H1 (cell line): ENCODE data around the gene IFT43. TPM values are rescaled to one million over a fixed set of nuclear protein-coding genes. Genes with fewer than 3 reads are reported as not detected.

Source experiments
- CTCF ChIA-PET: fragments of 300-600 bp; sonication (Branson Sonifier 250); formaldehyde crosslinking; loops from one replicate; lab custom pipeline; 2021; ENCODE audit not compliant: partially characterized antibody; lab: Charles Lee
- POLR2A ChIA-PET: fragments of 300-600 bp; sonication (Branson Sonifier 250); formaldehyde crosslinking; loops from one replicate; lab custom pipeline; 2021; ENCODE audit warnings: inconsistent platforms; ENCODE audit not compliant: partially characterized antibody; lab: Charles Lee
- DNase-seq, 2 experiments: peaks; one replicate each; pipeline versions ENCODE4 v3.0.0 to v3.0.0-alpha.2; 2010 to 2022; ENCODE audit warnings: low spot score in 2 of 2, low read depth in 1 of 2, mixed read lengths in 1 of 2
- FAIRE-seq: peaks from 2 replicates; lab custom pipeline; 2011; peaks lifted over from hg19 to GRCh38; lab: Jason Lieb, UNC
- H2AFZ ChIP-seq: 2 replicates; pipeline ENCODE4 v1.8.1; 2012; ENCODE audit warnings: low read length, inconsistent platforms
- H2AK5ac ChIP-seq: 2 replicates; pipeline ENCODE4 v1.6.1; 2013; ENCODE audit warnings: low read depth, low read length
- H2BK120ac ChIP-seq: replicated peaks from 2 replicates; pipeline ENCODE3; 2013; ENCODE audit warnings: low read depth, low read length, inconsistent platforms
- H2BK12ac ChIP-seq: 2 replicates; pipeline ENCODE4 v1.6.1; 2013; ENCODE audit warnings: low read depth, low read length
- H2BK15ac ChIP-seq: 2 replicates; pipeline ENCODE4 v1.6.1; 2013; ENCODE audit warnings: low read length
- H2BK20ac ChIP-seq: 2 replicates; pipeline ENCODE4 v1.6.1; 2013; ENCODE audit warnings: low read length
- H2BK5ac ChIP-seq: 2 replicates; pipeline ENCODE4 v1.6.1; 2013; ENCODE audit warnings: low read depth, low read length
- H3K14ac ChIP-seq: 2 replicates; pipeline ENCODE4 v1.6.1; 2013; ENCODE audit warnings: inconsistent platforms; ENCODE audit not compliant: insufficient read length
- H3K18ac ChIP-seq: 2 replicates; pipeline ENCODE4 v1.6.1; 2013; ENCODE audit warnings: low read length; ENCODE audit errors: extremely low read depth
- H3K23ac ChIP-seq: 2 replicates; pipeline ENCODE4 v1.6.1; 2013; ENCODE audit warnings: inconsistent platforms; ENCODE audit not compliant: insufficient read length
- H3K23me2 ChIP-seq: 2 replicates; pipeline ENCODE4 v1.6.1; 2013; ENCODE audit warnings: low read depth, low read length
- H3K27ac ChIP-seq: 2 replicates; pipeline ENCODE4 v1.6.1; 2011; ENCODE audit warnings: low read depth, low read length, inconsistent platforms
- H3K27me3 ChIP-seq, 4 experiments: replicated peaks in 1 of 4; 1 replicate in 1 of 4; 2 replicates in 3 of 4; pipeline versions ENCODE4 v1.6.1 to v1.8.1; 2011 to 2013; ENCODE audit warnings: low read length in 3 of 4, mild to moderate bottlenecking in 3 of 4, inconsistent platforms in 2 of 4, mixed read lengths in 2 of 4, moderate library complexity in 1 of 4; ENCODE audit not compliant: control insufficient read depth in 3 of 4, insufficient read depth in 3 of 4; ENCODE audit errors: extremely low read depth in 1 of 4
- H3K36me3 ChIP-seq, 4 experiments: 2 replicates each; pipeline versions ENCODE4 v1.6.1 to v1.8.1; 2011 to 2013; ENCODE audit warnings: mild to moderate bottlenecking in 4 of 4, low read length in 3 of 4, moderate library complexity in 2 of 4, control low read depth in 1 of 4, inconsistent platforms in 1 of 4; ENCODE audit not compliant: insufficient read depth in 4 of 4, control insufficient read depth in 2 of 4
- H3K4ac ChIP-seq: replicated peaks from 2 replicates; pipeline ENCODE3; 2013; ENCODE audit warnings: low read length, low read depth, mixed read lengths, inconsistent platforms; ENCODE audit not compliant: insufficient read length
- H3K4me1 ChIP-seq, 4 experiments: replicated peaks in 1 of 4; 1 replicate in 1 of 4; 2 replicates in 3 of 4; pipeline versions ENCODE4 v1.6.1 to v1.8.1; 2011 to 2013; ENCODE audit warnings: low read length in 3 of 4, inconsistent platforms in 2 of 4, mixed read lengths in 1 of 4; ENCODE audit not compliant: insufficient read depth in 4 of 4, control insufficient read depth in 3 of 4
- H3K4me2 ChIP-seq, 2 experiments: 2 replicates each; pipeline versions ENCODE4 v1.6.1 to v1.8.1; 2011 to 2013; ENCODE audit warnings: low read depth in 2 of 2, low read length in 2 of 2, control low read depth in 1 of 2, inconsistent platforms in 1 of 2, mild to moderate bottlenecking in 1 of 2; ENCODE audit not compliant: insufficient read depth in 1 of 2
- H3K4me3 ChIP-seq, 4 experiments: fragments of 200-600, 300-600 bp in 1 of 4; sonication (generic), shearing (Covaris generic), sonication (Bioruptor Twin) in 1 of 4; 2 replicates each; pipeline versions ENCODE4 v1.5.1 to v1.8.1; 2011 to 2016; ENCODE audit warnings: low read length in 4 of 4, low read depth in 3 of 4, control low read depth in 2 of 4, inconsistent platforms in 2 of 4, mild to moderate bottlenecking in 2 of 4, mixed read lengths in 1 of 4, moderate library complexity in 1 of 4; ENCODE audit not compliant: insufficient read depth in 2 of 4; ENCODE audit errors: extremely low read depth in 1 of 4
- H3K56ac ChIP-seq: replicated peaks from 2 replicates; pipeline ENCODE3; 2013; ENCODE audit warnings: low read depth, mild to moderate bottlenecking, mixed read lengths, low read length, inconsistent platforms; ENCODE audit not compliant: insufficient read length
- H3K79me1 ChIP-seq: 2 replicates; pipeline ENCODE4 v1.6.1; 2013; ENCODE audit warnings: low read depth, low read length, control low read depth
- H3K79me2 ChIP-seq, 2 experiments: 2 replicates each; pipeline versions ENCODE4 v1.6.1 to v1.8.1; 2012 to 2013; ENCODE audit warnings: low read length in 2 of 2, mild to moderate bottlenecking in 2 of 2, inconsistent platforms in 1 of 2; ENCODE audit not compliant: insufficient read depth in 2 of 2, control insufficient read depth in 1 of 2
- H3K9ac ChIP-seq, 4 experiments: replicated peaks in 1 of 4; 1 replicate in 1 of 4; 2 replicates in 3 of 4; pipeline versions ENCODE4 v1.6.1 to v1.8.1; 2011 to 2013; ENCODE audit warnings: low read depth in 3 of 4, low read length in 3 of 4, control low read depth in 2 of 4, mild to moderate bottlenecking in 2 of 4, moderate library complexity in 2 of 4, inconsistent platforms in 1 of 4; ENCODE audit errors: extremely low read depth in 1 of 4
- H3K9me3 ChIP-seq, 2 experiments: 2 replicates each; pipeline versions ENCODE4 v1.6.1 to v1.8.1; 2012 to 2013; ENCODE audit warnings: mild to moderate bottlenecking in 2 of 2, moderate library complexity in 2 of 2, control low read depth in 1 of 2, inconsistent platforms in 1 of 2, low read depth in 1 of 2, low read length in 1 of 2, mixed read lengths in 1 of 2; ENCODE audit not compliant: insufficient read depth in 2 of 2
- H4K20me1 ChIP-seq, 2 experiments: replicated peaks in 1 of 2; 2 replicates each; pipeline versions ENCODE3 to v1.8.1; 2011 to 2013; ENCODE audit warnings: inconsistent platforms in 2 of 2, low read length in 2 of 2, mild to moderate bottlenecking in 1 of 2; ENCODE audit not compliant: insufficient read depth in 2 of 2, control insufficient read depth in 1 of 2
- H4K5ac ChIP-seq: 2 replicates; pipeline ENCODE4 v1.6.1; 2013; ENCODE audit warnings: low read length, low read depth, mixed read lengths, inconsistent platforms; ENCODE audit not compliant: insufficient read length
- H4K8ac ChIP-seq: 2 replicates; pipeline ENCODE4 v1.8.0; 2013; ENCODE audit warnings: mild to moderate bottlenecking, moderate library complexity, low read length, inconsistent platforms; ENCODE audit not compliant: insufficient read depth; ENCODE audit errors: extremely low read depth
- H4K91ac ChIP-seq: replicated peaks from 2 replicates; pipeline ENCODE3; 2013; ENCODE audit warnings: low read length, mixed read lengths, inconsistent platforms; ENCODE audit not compliant: insufficient read length
- BCL11A ChIP-seq, 2 experiments: IDR thresholded peaks; one replicate each; pipeline ENCODE4 v1.6.1; 2011; ENCODE audit warnings: low read depth in 2 of 2, low read length in 2 of 2, mild to moderate bottlenecking in 2 of 2
- EGR1 ChIP-seq: IDR thresholded peaks from 2 replicates; pipeline ENCODE4 v1.6.1; 2011; ENCODE audit warnings: low read depth, low read length, borderline replicate concordance
- GTF2F1 ChIP-seq: IDR thresholded peaks from 2 replicates; pipeline ENCODE4 v1.6.1; 2012; ENCODE audit warnings: low read depth, low read length, improper control_type of control experiment, borderline replicate concordance
- NANOG ChIP-seq: IDR thresholded peaks from 2 replicates; pipeline ENCODE4 v1.6.1; 2011; ENCODE audit warnings: low read length, low read depth, mild to moderate bottlenecking, inconsistent platforms; ENCODE audit not compliant: insufficient read depth, poor library complexity, severe bottlenecking
- POLR2A ChIP-seq, 2 experiments: IDR thresholded peaks; 1 replicate in 1 of 2; 2 replicates in 1 of 2; pipeline ENCODE4 v1.6.1; 2011; ENCODE audit warnings: low read depth in 2 of 2, low read length in 2 of 2, mild to moderate bottlenecking in 2 of 2; ENCODE audit errors: control extremely low read depth in 1 of 2
- SIRT6 ChIP-seq: IDR thresholded peaks from one replicate; pipeline ENCODE4 v1.7.1; 2012; ENCODE audit warnings: low read length, inconsistent platforms
- USF2 ChIP-seq: IDR thresholded peaks from 2 replicates; pipeline ENCODE4 v1.6.1; 2011; ENCODE audit warnings: low read length, improper control_type of control experiment
- YY1 ChIP-seq: IDR thresholded peaks from 2 replicates; pipeline ENCODE4 v1.6.1; 2011; ENCODE audit warnings: low read depth, mild to moderate bottlenecking, low read length
- WGBS, 2 experiments: shearing (Covaris generic) in 1 of 2; methylation state at CpG; one replicate each; pipeline versions ENCODE4 v1.1.6 to v1.1.7; 2013 to 2015; ENCODE audit warnings: low lambda C conversion rate in 2 of 2, mixed read lengths in 2 of 2, inconsistent platforms in 1 of 2, low coverage in 1 of 2, missing lambda C conversion rate in 1 of 2; ENCODE audit not compliant: insufficient replicate concordance in 2 of 2, insufficient coverage in 1 of 2, insufficient read length in 1 of 2; ENCODE audit errors: extremely low coverage in 1 of 2, missing lambda C conversion rate in 1 of 2; 5-methylcytosine and 5-hydroxymethylcytosine counted together
- polyA plus RNA-seq, 7 experiments: library from polyadenylated mRNA; depleted of rRNA in 3 of 7; stranded (reverse) in 5 of 7; unstranded in 2 of 7; fragments of >200 nt in 5 of 7; fragments of 200-250 nt in 2 of 7; gene quantifications; 1 replicate in 5 of 7; 2 replicates in 1 of 7; 4 replicates in 1 of 7; pipeline versions ENCODE4 v1.2.1 to v1.2.3, GENCODE V29; 2011 to 2013; ENCODE audit warnings: missing spikeins in 2 of 7, mixed read lengths in 2 of 7
- total RNA-seq: library from RNA; stranded (reverse); fragmentation: NEBNext Ultra II Directional; extraction: Animal tissue kit (Norgen Biotek cat#: 25700); gene quantifications from 2 replicates; pipeline ENCODE4 v1.2.1, GENCODE V29; 2021

IFT43 gene
- total and polyA plus RNA-seq, 2 of the 8 experiments (the other 6 are each of a cell fraction or from before 2014, with no cell fraction given) = 17.0 to 20.8 TPM

- Histone ChIP-seq H3K14ac (no peak overlapping the region), H3K4me1 (peaks cover 0 to 2% (median 0%) of the 10 kb centered on the region in 4 experiments; a peak in 1 of 7 replicates), H3K18ac (no peak overlapping the region), H3K79me2 (no peaks in the 10 kb centered on the region), H2BK20ac (no peak overlapping the region), H3K4me3 (no peak overlapping the region), H4K5ac (no peak overlapping the region), H3K36me3 (no peaks in the 10 kb centered on the region), H2AK5ac (no peak overlapping the region), H2BK15ac (no peak overlapping the region), H4K20me1 (no peaks in the 10 kb centered on the region), H3K9ac (no peak overlapping the region), H3K27me3 (no peaks in the 10 kb centered on the region), H3K56ac (no peak overlapping the region), H3K23ac (no peak overlapping the region), H3K23me2 (no peaks in the 10 kb centered on the region), H2BK120ac (no peak overlapping the region), H3K27ac (no peak overlapping the region), H4K91ac (no peak overlapping the region), H3K79me1 (no peaks in the 10 kb centered on the region), H2AFZ (no peak overlapping the region), H3K4me2 (no peak overlapping the region), H2BK12ac (no peak overlapping the region), H4K8ac (no peak overlapping the region), H2BK5ac (no peak overlapping the region), H3K9me3 (no peaks in the 10 kb centered on the region), H3K4ac (no peak overlapping the region)
- DNase-seq = no peak
- WGBS, 2 experiments = 88% methylated on average over 4 of the region's 4 CpGs; no CpG with 5 or more reads in 1 of the 2 experiments
- POLR2A ChIA-PET = interaction anchor here (0.9 kb wide), 1 partner anchor 23 kb away, joined by 3 read pairs; no protein-coding TSS in a partner anchor
- FAIRE-seq = no peak
- CTCF ChIA-PET = interaction anchor here (0.6 to 1.3 kb wide), 3 partner anchors 10 to 141 kb away, joined by 3 to 6 read pairs (median 3); no protein-coding TSS in a partner anchor
- TF ChIP-seq USF2 (no peak), GTF2F1 (no peak), SIRT6 (no peak), POLR2A (IDR thresholded peaks at IDR 0.05; ENCODE audit: control extremely low read depth in 1 of 2, low read depth in 2 of 2, low read length in 2 of 2) (no peak), NANOG (no peak), BCL11A (IDR thresholded peaks at IDR 0.05; ENCODE audit: low read depth in 2 of 2, low read length in 2 of 2) (no peak), EGR1 (no peak), YY1 (no peak)
Measured at GRCh38 chr14:75941030-75941429, 44.5 kb upstream of the IFT43 start.
